DOHH2 (cell line): ENCODE data around the gene ZNF546.

ENCODE experiments used
- H3F3A ChIP-seq: fragments of 200-600 bp; sonication (generic), shearing (Covaris generic); 2 replicates; pipeline ENCODE4 v1.6.0; 2016; ENCODE audit warnings: antibody characterized with exemption, mild to moderate bottlenecking; ENCODE audit not compliant: control insufficient read depth, insufficient read depth
- H3K27ac ChIP-seq: fragments of 200-600 bp; sonication (generic); 2 replicates; pipeline ENCODE4 v1.5.1; 2014; ENCODE audit warnings: low read depth, mild to moderate bottlenecking, low read length, moderate library complexity
- H3K27me3 ChIP-seq: fragments of 200-600 bp; sonication (generic); 2 replicates; pipeline ENCODE4 v1.6.1; 2014; ENCODE audit warnings: mild to moderate bottlenecking, low read length, mixed read lengths; ENCODE audit not compliant: control insufficient read depth
- H3K36me3 ChIP-seq: fragments of 200-600 bp; sonication (generic); 2 replicates; pipeline ENCODE4 v1.6.1; 2014; ENCODE audit warnings: mild to moderate bottlenecking, low read length, moderate library complexity, mixed read lengths; ENCODE audit not compliant: control insufficient read depth
- H3K4me1 ChIP-seq: fragments of 200-600 bp; sonication (generic); 2 replicates; pipeline ENCODE4 v1.6.1; 2014; ENCODE audit warnings: mild to moderate bottlenecking, low read length, mixed read lengths; ENCODE audit not compliant: control insufficient read depth
- H3K4me2 ChIP-seq: fragments of 200-600 bp; sonication (generic); 2 replicates; pipeline ENCODE4 v1.6.0; 2014; ENCODE audit warnings: mild to moderate bottlenecking, low read length, moderate library complexity
- H3K4me3 ChIP-seq: fragments of 200-600 bp; sonication (generic); 2 replicates; pipeline ENCODE4 v1.5.1; 2014; ENCODE audit warnings: mild to moderate bottlenecking, low read length, mixed read lengths
- H3K79me2 ChIP-seq: fragments of 200-600 bp; sonication (generic); 2 replicates; pipeline ENCODE4 v1.6.1; 2014; ENCODE audit warnings: mild to moderate bottlenecking, low read length, mixed read lengths; ENCODE audit not compliant: control insufficient read depth
- H3K9me2 ChIP-seq: fragments of 200-600 bp; sonication (generic); replicated peaks from 2 replicates; pipeline ENCODE4 v1.6.1; 2014; ENCODE audit warnings: mild to moderate bottlenecking, low read length, mixed read lengths; ENCODE audit not compliant: control insufficient read depth
- H3K9me3 ChIP-seq: fragments of 200-600 bp; sonication (generic); 2 replicates; pipeline ENCODE4 v1.6.1; 2014; ENCODE audit warnings: antibody characterized with exemption, low read length, mixed read lengths; ENCODE audit not compliant: control insufficient read depth, insufficient read depth
- H4K20me1 ChIP-seq: fragments of 200-600 bp; sonication (generic); 2 replicates; pipeline ENCODE4 v1.6.0; 2014; ENCODE audit warnings: low read depth, mild to moderate bottlenecking, antibody characterized with exemption, low read length, moderate library complexity; ENCODE audit not compliant: control insufficient read depth, insufficient read depth
- EZH2phosphoT487 ChIP-seq: fragments of 200-600 bp; sonication (generic); IDR thresholded peaks from 2 replicates; pipeline ENCODE4 v1.6.1; 2017; ENCODE audit warnings: borderline replicate concordance, mild to moderate bottlenecking, antibody characterized with exemption, low read length, moderate library complexity, mixed read lengths
- TF ChIP-seq, protein P1 (sequence below): fragments of 200-600 bp; sonication (generic); IDR thresholded peaks from one replicate; pipeline ENCODE4 v1.5.1; 2014; ENCODE audit warnings: antibody characterized with exemption, mild to moderate bottlenecking, low read depth, low read length; ENCODE audit not compliant: poor library complexity, severe bottlenecking

Gene ZNF546

DNA sequence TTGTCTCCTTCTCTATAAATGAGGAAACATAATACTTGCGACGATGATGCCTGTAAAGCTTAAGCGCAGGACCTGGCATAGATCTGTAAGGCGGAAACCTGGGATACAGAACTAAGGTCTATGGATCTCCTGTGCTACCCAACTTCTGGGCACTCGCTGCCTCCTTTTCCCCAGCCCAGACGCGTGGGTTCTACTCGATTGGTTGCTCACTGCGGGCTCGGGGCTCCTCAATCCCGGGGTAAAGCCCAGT is 26.5 kb upstream of the ZNF546 start:
- Histone ChIP-seq H3K27ac (peak overlapping the region; percentile 62), H3K79me2 (peaks cover 29% of the 10 kb centered on the region), H3K9me2 (no peaks in the 10 kb centered on the region), H3F3A (no peaks in the 10 kb centered on the region), H3K4me2 (peak overlapping the region; percentile 95), H3K4me3 (peak overlapping the region; percentile 92), H3K9me3 (no peaks in the 10 kb centered on the region), H3K36me3 (peaks cover 36% of the 10 kb centered on the region), H4K20me1 (no peaks in the 10 kb centered on the region), H3K27me3 (no peaks in the 10 kb centered on the region), H3K4me1 (peaks cover 24% of the 10 kb centered on the region)
- TF ChIP-seq EZH2phosphoT487, result no peak
- TF ChIP-seq, protein P1, sequence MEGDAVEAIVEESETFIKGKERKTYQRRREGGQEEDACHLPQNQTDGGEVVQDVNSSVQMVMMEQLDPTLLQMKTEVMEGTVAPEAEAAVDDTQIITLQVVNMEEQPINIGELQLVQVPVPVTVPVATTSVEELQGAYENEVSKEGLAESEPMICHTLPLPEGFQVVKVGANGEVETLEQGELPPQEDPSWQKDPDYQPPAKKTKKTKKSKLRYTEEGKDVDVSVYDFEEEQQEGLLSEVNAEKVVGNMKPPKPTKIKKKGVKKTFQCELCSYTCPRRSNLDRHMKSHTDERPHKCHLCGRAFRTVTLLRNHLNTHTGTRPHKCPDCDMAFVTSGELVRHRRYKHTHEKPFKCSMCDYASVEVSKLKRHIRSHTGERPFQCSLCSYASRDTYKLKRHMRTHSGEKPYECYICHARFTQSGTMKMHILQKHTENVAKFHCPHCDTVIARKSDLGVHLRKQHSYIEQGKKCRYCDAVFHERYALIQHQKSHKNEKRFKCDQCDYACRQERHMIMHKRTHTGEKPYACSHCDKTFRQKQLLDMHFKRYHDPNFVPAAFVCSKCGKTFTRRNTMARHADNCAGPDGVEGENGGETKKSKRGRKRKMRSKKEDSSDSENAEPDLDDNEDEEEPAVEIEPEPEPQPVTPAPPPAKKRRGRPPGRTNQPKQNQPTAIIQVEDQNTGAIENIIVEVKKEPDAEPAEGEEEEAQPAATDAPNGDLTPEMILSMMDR, result no peak

GRCh38 chr19:39970675-39971379 is 26.0 kb upstream of the ZNF546 start, which contains the start of gene PSMC4:
Gene PSMC4 (plus strand): TSS chr19:39971165. CDS start chr19:39971203, 38 bp downstream.
- TF ChIP-seq EZH2phosphoT487, result no peak
- TF ChIP-seq, protein P1, result peak; percentile 93
- Histone ChIP-seq H3K4me3 (peak within 1 kb of the TSS; percentile 92), H3K27ac (peak within 1 kb of the TSS; percentile 62)

GRCh38 chr19:39971380-39972035 is 25.4 kb upstream of the ZNF546 start:
- H3K27ac ChIP-seq, result peak overlapping the region; percentile 11; the same call in 1 of the 2 replicates

More at GRCh38 chr19:39970675-39971379, 26.0 kb upstream of the ZNF546 start, which contains the start of gene PSMC4:
- H3F3A ChIP-seq, result no peaks in the 10 kb centered on the region
- H3K9me3 ChIP-seq, result no peaks in the 10 kb centered on the region
- peaks cover 24% of the 10 kb centered on the region for H3K4me1 ChIP-seq
- peaks cover 40% of the 10 kb centered on the region for H3K36me3 ChIP-seq
- H3K27me3 ChIP-seq, result no peaks in the 10 kb centered on the region
- H3K9me2 ChIP-seq, result no peaks in the 10 kb centered on the region
- peaks cover 29% of the 10 kb centered on the region for H3K79me2 ChIP-seq
- peak within 1 kb of the TSS; percentile 95 for H3K4me2 ChIP-seq
- no peaks in the 10 kb centered on the region for H4K20me1 ChIP-seq

More at GRCh38 chr19:39971380-39972035, 25.4 kb upstream of the ZNF546 start:
- no peaks in the 10 kb centered on the region for H3K27me3 ChIP-seq
- H3K4me3 ChIP-seq, result peak overlapping the region; percentile 92
- H3K9me2 ChIP-seq, result no peaks in the 10 kb centered on the region
- H3K79me2 ChIP-seq, result peaks cover 29% of the 10 kb centered on the region
- H3F3A ChIP-seq, result no peaks in the 10 kb centered on the region
- no peaks in the 10 kb centered on the region for H4K20me1 ChIP-seq
- H3K4me1 ChIP-seq, result peaks cover 24% of the 10 kb centered on the region
- H3K36me3 ChIP-seq, result peaks cover 40% of the 10 kb centered on the region
- no peaks in the 10 kb centered on the region for H3K9me3 ChIP-seq
- TF ChIP-seq EZH2phosphoT487, result no peak
- TF ChIP-seq, protein P1, result no peak
- peak overlapping the region; percentile 76 for H3K4me2 ChIP-seq
